Measurements from ENCODE around the gene THADA. TPM values are rescaled to one million over a fixed set of nuclear protein-coding genes. Genes with fewer than 3 reads are reported as not detected.

The THADA gene
- total and polyA plus RNA-seq, 2 donors (not counting 3 experiments of a cell fraction or from before 2014, with no cell fraction given): 22.6 to 25.3 TPM

GRCh38 chr2:43212216-43212835 lies 383.5 kb downstream of the THADA start:
- intact Hi-C loops (cut with micrococcal nuclease): no loop called here
- Histone ChIP-seq H3K27ac (ENCODE audit: insufficient read depth, low read depth, low read length) (no peak overlapping the region), H3K4me2 (ENCODE audit: insufficient read depth, low read length) (no peak overlapping the region), H3K9me3 (replicated peaks; ENCODE audit: control insufficient read depth, insufficient read depth, low read length) (no peaks in the 10 kb centered on the region), H2AFZ (ENCODE audit: low read depth, low read length) (no peak overlapping the region), H3K79me2 (ENCODE audit: control insufficient read depth, insufficient read depth, low read length) (no peaks in the 10 kb centered on the region), H3K9me1 (replicated peaks; ENCODE audit: control insufficient read depth, extremely low read depth, insufficient read depth, low read length) (no peaks in the 10 kb centered on the region), H4K20me1 (replicated peaks; ENCODE audit: control insufficient read depth, extremely low read depth, insufficient read depth, low read length) (no peaks in the 10 kb centered on the region), H3K4me1 (ENCODE audit: control insufficient read depth, extremely low read depth, insufficient read depth, low read length) (no peaks in the 10 kb centered on the region), H3K36me3 (ENCODE audit: control insufficient read depth in 2 of 2, extremely low read depth in 1 of 2, insufficient read depth in 2 of 2, low read length in 2 of 2) (no peaks in the 10 kb centered on the region), H3K27me3 (ENCODE audit: control insufficient read depth in 2 of 2, insufficient read depth in 2 of 2, low read length in 2 of 2) (no peaks in the 10 kb centered on the region), H3K9ac (replicated peaks; ENCODE audit: extremely low read depth, insufficient read depth, low read length) (no peak overlapping the region), H3K4me3 (replicated peaks in 1 of 3; ENCODE audit: insufficient read depth in 1 of 3, low read depth in 1 of 3, low read length in 3 of 3) (no peak overlapping the region)
- ChIA-PET POLR2A (no interaction called here), CTCF (no interaction called here)
- no peak for TF ChIP-seq MYC (IDR thresholded peaks at IDR 0.05; ENCODE audit: low read depth, low read length)
- no peak for TF ChIP-seq POLR2AphosphoS5 (IDR thresholded peaks at IDR 0.05; ENCODE audit: insufficient read depth, low read depth, low read length)
- TF ChIP-seq GATA2 (IDR thresholded peaks at IDR 0.05; ENCODE audit: insufficient read depth, insufficient read length, low read depth, low read length): no peak
- no peak for TF ChIP-seq CTCF (IDR thresholded peaks at IDR 0.05; ENCODE audit: extremely low read depth in 1 of 2, insufficient read depth in 1 of 2, low read depth in 1 of 2, low read length in 2 of 2)
- TF ChIP-seq MAX (IDR thresholded peaks at IDR 0.05; ENCODE audit: insufficient read depth, insufficient read length): no peak
- TF ChIP-seq EZH2 (IDR thresholded peaks at IDR 0.05; ENCODE audit: borderline replicate concordance, low read depth, low read length, severe bottlenecking): no peak
- TF ChIP-seq POLR2A (IDR thresholded peaks at IDR 0.05; ENCODE audit: low read depth, low read length): no peak
- no peak for TF ChIP-seq FOS (IDR thresholded peaks at IDR 0.05; ENCODE audit: borderline replicate concordance, insufficient read depth, low read length)
- no peak for TF ChIP-seq JUN (IDR thresholded peaks at IDR 0.05; ENCODE audit: borderline replicate concordance, insufficient read depth, insufficient read length, low read depth)
- DNase-seq (ENCODE audit: low read depth, low spot score) (no peak), FAIRE-seq (no peak)
- dilution Hi-C loops (cut with MboI; ENCODE audit: extremely low pct_ligation_motif_present, low sequenced_read_pairs): no loop called here
- BruUV-seq (replicated peaks): no TSS peak

Data from endothelial cell of umbilical vein (primary cell).